SU-DHL-6 (cell line): ENCODE measurements around the gene TRIM17.

Source experiments
- EZH2phosphoT487 ChIP-seq: fragments of 200-600 bp; sonication (generic), shearing (Covaris generic); conservative IDR thresholded peaks from 2 replicates; pipeline ENCODE4 v1.6.1; 2018; ENCODE audit warnings: mild to moderate bottlenecking, antibody characterized with exemption, low read length, moderate library complexity, mixed read lengths
- TF ChIP-seq, protein P1 (sequence below): fragments of 200-600 bp; sonication (generic); IDR thresholded peaks from one replicate; pipeline ENCODE4 v1.5.1; 2017; ENCODE audit warnings: antibody characterized with exemption, mild to moderate bottlenecking, low read length, moderate library complexity; ENCODE audit not compliant: insufficient read depth, poor library complexity, severe bottlenecking

DNA sequence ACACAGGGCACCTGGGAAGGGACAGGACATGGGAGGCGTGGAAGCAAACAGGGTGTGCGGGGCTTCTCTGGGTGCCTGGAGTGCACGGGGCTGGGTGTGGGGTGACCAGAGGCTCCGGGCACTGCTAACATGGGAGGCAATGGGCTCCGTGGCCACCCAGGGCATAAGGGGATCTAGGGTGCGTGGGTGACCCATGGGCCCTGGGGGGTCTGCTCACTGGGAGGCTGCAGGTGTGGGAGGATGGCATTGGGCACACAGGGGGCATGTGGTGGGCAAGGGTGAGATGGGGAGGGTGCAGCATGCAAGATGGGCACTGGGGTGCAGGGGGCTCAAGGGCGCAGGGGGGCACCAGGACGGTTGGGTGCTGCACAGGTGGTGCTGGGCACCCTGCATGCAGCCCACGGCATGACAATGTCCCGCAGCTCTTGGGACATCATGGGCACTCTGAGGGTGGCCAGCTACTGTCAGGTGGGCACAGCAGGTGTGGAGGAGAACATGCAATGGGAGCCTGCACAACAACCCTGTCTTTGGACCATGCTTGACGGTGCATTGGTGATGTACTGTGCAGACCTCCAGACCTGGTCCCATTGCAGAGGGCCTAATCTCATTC is 25.1 kb downstream of the TRIM17 start:
- TF ChIP-seq, protein P1, sequence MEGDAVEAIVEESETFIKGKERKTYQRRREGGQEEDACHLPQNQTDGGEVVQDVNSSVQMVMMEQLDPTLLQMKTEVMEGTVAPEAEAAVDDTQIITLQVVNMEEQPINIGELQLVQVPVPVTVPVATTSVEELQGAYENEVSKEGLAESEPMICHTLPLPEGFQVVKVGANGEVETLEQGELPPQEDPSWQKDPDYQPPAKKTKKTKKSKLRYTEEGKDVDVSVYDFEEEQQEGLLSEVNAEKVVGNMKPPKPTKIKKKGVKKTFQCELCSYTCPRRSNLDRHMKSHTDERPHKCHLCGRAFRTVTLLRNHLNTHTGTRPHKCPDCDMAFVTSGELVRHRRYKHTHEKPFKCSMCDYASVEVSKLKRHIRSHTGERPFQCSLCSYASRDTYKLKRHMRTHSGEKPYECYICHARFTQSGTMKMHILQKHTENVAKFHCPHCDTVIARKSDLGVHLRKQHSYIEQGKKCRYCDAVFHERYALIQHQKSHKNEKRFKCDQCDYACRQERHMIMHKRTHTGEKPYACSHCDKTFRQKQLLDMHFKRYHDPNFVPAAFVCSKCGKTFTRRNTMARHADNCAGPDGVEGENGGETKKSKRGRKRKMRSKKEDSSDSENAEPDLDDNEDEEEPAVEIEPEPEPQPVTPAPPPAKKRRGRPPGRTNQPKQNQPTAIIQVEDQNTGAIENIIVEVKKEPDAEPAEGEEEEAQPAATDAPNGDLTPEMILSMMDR, result no peak
- no peak for TF ChIP-seq EZH2phosphoT487
